Endometrium (tissue), 2 donors: ENCODE results near the gene CREBZF.

ENCODE experiments used
- FAIRE-seq: peaks from 2 replicates; lab custom pipeline; 2012; peaks lifted over from hg19 to GRCh38; lab: Jason Lieb, UNC
- donor health status: control.
- donor health status: control.

CREBZF gene

GRCh38 chr11:85664615-85665481, at the start of gene CREBZF:
CREBZF (minus strand) TSS chr11:85665129; CDS start chr11:85664875, 254 bp downstream.
- FAIRE-seq: peak; percentile 80

- no peak for FAIRE-seq
Measured at GRCh38 chr11:85712953-85713352, 48.0 kb upstream of the CREBZF start.

GRCh38 chr11:85710917-85711316, 46.0 kb upstream of the CREBZF start:
- FAIRE-seq: no peak

- FAIRE-seq: no peak
Measured at GRCh38 chr11:85709941-85710702, 45.2 kb upstream of the CREBZF start.

- FAIRE-seq: no peak
Measured at GRCh38 chr11:85705800-85706199, 40.9 kb upstream of the CREBZF start.

- no peak for FAIRE-seq
Measured at GRCh38 chr11:85704967-85705366, 40.0 kb upstream of the CREBZF start.

GRCh38 chr11:85699957-85700741, 35.2 kb upstream of the CREBZF start:
- FAIRE-seq: no peak

- no peak for FAIRE-seq
Measured at GRCh38 chr11:85698195-85698594, 33.3 kb upstream of the CREBZF start.

GRCh38 chr11:85697747-85698146, 32.8 kb upstream of the CREBZF start:
- FAIRE-seq: no peak

- FAIRE-seq: no peak
Measured at GRCh38 chr11:85695546-85695945, 30.6 kb upstream of the CREBZF start.

GRCh38 chr11:85694385-85694980, 29.6 kb upstream of the CREBZF start:
- peak; percentile 80 for FAIRE-seq

GRCh38 chr11:85685820-85686459, 21.0 kb upstream of the CREBZF start, which contains the start of gene CCDC89:
CCDC89 (minus strand) TSS chr11:85686195; CDS start chr11:85686130, 65 bp downstream.
- peak; percentile 97 for FAIRE-seq

- no peak for FAIRE-seq
Measured at GRCh38 chr11:85685125-85685819, 20.3 kb upstream of the CREBZF start.

GRCh38 chr11:85682330-85683305, 17.7 kb upstream of the CREBZF start:
- FAIRE-seq: no peak

GRCh38 chr11:85680897-85681296, 16.0 kb upstream of the CREBZF start:
- no peak for FAIRE-seq

- FAIRE-seq: no peak
Measured at GRCh38 chr11:85679576-85679975, 14.6 kb upstream of the CREBZF start.

- FAIRE-seq: no peak
Measured at GRCh38 chr11:85673393-85673792, 8.5 kb upstream of the CREBZF start.

- FAIRE-seq: no peak
Measured at GRCh38 chr11:85672105-85672902, 7.4 kb upstream of the CREBZF start.
